GM12865 (cell line): ENCODE measurements around the gene VSIG10.
A peak's percentile ranks its signal among the peaks of the same experiment; 100 is the strongest.
"Not testable (repeated sequence)": the region's sequence is repeated elsewhere in the genome, so short reads cannot be mapped to it uniquely, and the experiment has no call there.

Experiments
- DNase-seq: peaks from one replicate; pipeline ENCODE4 v3.0.0; 2010; ENCODE audit warnings: low read depth
- H3K4me3 ChIP-seq: 2 replicates; pipeline ENCODE4 v1.5.1; 2011; ENCODE audit warnings: mild to moderate bottlenecking, low read depth, low read length, control low read depth
- CTCF ChIP-seq: IDR thresholded peaks from 2 replicates; pipeline ENCODE4 v1.5.1; 2011; ENCODE audit warnings: low read length, control low read depth, low read depth, inconsistent platforms; ENCODE audit not compliant: insufficient read depth; ENCODE audit errors: missing control alignments

Gene VSIG10

GRCh38 chr12:118098911-118099671 is 4.7 kb downstream of the VSIG10 start:
- no peak for DNase-seq
- no peak for TF ChIP-seq CTCF
- no peak overlapping the region for H3K4me3 ChIP-seq

- DNase-seq = no peak
- no peak overlapping the region for H3K4me3 ChIP-seq
- no peak for TF ChIP-seq CTCF
Measured at GRCh38 chr12:118098401-118098800, 5.4 kb downstream of the VSIG10 start.

GRCh38 chr12:118094039-118094438 is 9.8 kb downstream of the VSIG10 start:
- H3K4me3 ChIP-seq = no peak overlapping the region
- no peak for DNase-seq
- TF ChIP-seq CTCF = no peak

DNA sequence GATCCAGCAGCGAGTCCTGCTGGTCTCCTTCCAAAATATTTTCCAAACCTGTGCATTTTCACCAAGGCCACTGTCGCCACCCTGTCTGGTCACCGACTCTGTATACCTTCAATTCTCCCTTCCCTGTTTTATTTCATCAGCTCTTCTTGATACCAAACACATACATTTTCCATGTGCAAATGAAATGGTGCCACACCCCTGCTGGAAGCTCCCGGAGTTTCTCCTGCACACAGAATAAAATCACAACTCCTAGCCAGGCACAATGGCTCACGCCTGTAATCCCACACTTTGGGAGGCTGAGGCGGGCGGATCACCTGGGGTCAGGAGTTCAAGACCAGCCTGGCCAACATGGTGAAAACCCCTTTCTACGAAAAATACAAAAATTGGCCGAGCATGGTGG is 14.0 kb downstream of the VSIG10 start:
- DNase-seq = no peak
- TF ChIP-seq CTCF = no peak
- H3K4me3 ChIP-seq = no peak overlapping the region

- H3K4me3 ChIP-seq = no peak overlapping the region
- no peak for DNase-seq
- no peak for TF ChIP-seq CTCF
Measured at GRCh38 chr12:118082161-118082560, 21.6 kb downstream of the VSIG10 start.

DNA sequence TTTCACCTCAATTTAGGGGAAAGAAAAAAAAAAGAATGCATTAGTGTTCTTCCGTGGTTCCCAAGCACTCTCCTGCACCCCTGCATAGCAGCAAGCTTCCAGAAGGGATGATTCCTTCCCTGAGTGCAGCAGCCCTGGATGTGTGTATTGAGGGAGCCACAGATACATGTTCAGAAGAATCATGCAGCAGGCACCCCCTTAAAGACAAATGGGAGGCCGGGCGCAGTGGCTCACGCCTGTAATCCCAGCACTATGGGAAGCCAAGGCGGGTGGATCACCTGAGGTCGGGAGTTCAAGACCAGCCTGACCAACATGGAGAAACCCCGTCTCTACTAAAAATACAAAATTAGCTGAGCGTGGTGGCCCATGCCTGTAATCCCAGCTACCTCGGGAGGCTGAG is 22.3 kb downstream of the VSIG10 start:
- H3K4me3 ChIP-seq, DNase-seq: not testable (repeated sequence)

GRCh38 chr12:118073768-118074167 is 30.0 kb downstream of the VSIG10 start:
- DNase-seq = peak; percentile 14
- TF ChIP-seq CTCF = no peak
- H3K4me3 ChIP-seq = no peak overlapping the region

DNA sequence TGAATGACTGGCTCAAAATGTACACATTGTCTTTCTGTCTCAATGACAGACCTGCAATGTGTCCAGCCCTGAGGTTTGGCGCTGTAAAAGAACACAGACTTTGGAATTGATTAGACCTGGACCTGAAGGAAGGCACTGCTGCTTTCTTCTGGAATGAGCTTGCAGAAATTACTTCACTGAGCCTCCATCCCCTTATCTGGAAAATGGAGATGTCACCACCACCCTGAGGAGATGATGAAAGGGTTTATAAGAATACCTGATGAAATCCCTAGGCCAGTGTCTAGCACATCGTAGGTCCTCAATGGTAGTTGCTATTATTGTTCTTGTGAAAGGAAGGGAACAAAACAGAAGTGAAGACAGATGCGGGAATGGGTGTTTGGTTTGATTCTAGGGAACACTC is 33.2 kb downstream of the VSIG10 start:
- no peak for TF ChIP-seq CTCF
- no peak for DNase-seq
- H3K4me3 ChIP-seq = no peak overlapping the region
